ENCODE results near the gene GRK2.

Gene GRK2

DNA sequence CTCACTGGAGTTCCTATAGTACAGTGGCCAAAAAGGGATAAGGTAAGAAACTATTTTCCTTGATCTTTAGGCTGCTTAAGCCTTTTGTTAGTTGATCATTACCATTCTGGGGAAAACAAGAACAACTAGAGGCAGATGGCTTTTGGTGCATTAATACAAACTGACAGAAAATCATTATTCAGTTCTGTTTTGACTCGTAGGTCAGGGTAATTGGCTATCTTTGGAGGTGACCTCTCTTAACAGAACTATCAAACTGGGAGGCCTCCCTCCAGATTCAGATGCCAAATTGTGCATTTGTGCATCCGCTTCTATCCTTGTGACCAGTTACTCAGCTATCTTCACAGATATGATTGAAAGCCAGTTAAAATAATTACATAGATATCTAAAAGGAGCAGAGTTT is 23.2 kb upstream of the GRK2 start:
- CTCF ChIA-PET, result no interaction called here
- DNase-seq (ENCODE audit: extremely low spot score), result no peak
- POLR2A ChIA-PET, result no interaction called here
- TF ChIP-seq TARDBP (IDR thresholded peaks at IDR 0.05) (no peak), FOXK2 (IDR thresholded peaks at IDR 0.05) (no peak), ELF4 (IDR thresholded peaks at IDR 0.05) (no peak), LEF1 (IDR thresholded peaks at IDR 0.05; ENCODE audit: borderline replicate concordance) (no peak), ARNT (IDR thresholded peaks at IDR 0.05) (no peak), SUZ12 (IDR thresholded peaks at IDR 0.05) (no peak), CTBP1 (IDR thresholded peaks at IDR 0.05; ENCODE audit: borderline replicate concordance) (no peak), HDGF (IDR thresholded peaks at IDR 0.05; ENCODE audit: borderline replicate concordance) (no peak), BHLHE40 (IDR thresholded peaks at IDR 0.05; ENCODE audit: borderline replicate concordance) (no peak), NFRKB (IDR thresholded peaks at IDR 0.05) (no peak), L3MBTL2 (conservative IDR thresholded peaks at IDR 0.05) (no peak), FOXA1 (IDR thresholded peaks at IDR 0.05) (no peak), FOXM1 (IDR thresholded peaks at IDR 0.05; ENCODE audit: borderline replicate concordance) (no peak), ZNF384 (IDR thresholded peaks at IDR 0.05) (no peak), SP1 (IDR thresholded peaks at IDR 0.05) (no peak)
- TF ChIP-seq, protein P1, sequence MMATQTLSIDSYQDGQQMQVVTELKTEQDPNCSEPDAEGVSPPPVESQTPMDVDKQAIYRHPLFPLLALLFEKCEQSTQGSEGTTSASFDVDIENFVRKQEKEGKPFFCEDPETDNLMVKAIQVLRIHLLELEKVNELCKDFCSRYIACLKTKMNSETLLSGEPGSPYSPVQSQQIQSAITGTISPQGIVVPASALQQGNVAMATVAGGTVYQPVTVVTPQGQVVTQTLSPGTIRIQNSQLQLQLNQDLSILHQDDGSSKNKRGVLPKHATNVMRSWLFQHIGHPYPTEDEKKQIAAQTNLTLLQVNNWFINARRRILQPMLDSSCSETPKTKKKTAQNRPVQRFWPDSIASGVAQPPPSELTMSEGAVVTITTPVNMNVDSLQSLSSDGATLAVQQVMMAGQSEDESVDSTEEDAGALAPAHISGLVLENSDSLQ (IDR thresholded peaks at IDR 0.05), result no peak

DNA sequence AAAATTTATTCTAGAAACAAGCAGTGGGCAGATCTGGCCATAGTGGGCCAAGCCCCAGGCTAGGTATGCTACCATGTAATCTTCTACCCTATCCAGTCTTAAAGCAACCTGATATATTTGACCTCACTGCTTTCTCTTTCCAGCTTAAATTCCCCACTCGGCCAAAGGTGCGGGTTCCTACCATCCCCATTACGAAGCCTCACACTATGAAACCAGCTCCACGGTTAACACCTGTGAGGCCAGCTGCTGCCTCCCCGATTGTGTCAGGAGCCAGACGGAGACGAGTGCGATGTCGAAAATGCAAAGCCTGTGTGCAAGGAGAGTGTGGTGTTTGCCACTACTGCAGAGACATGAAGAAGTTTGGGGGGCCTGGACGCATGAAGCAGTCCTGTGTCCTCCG is 21.2 kb upstream of the GRK2 start:
- DNase-seq (ENCODE audit: extremely low spot score), result no peak
- POLR2A ChIA-PET, result no interaction called here
- no peak for TF ChIP-seq ZNF384 (IDR thresholded peaks at IDR 0.05)
- no peak for TF ChIP-seq NFRKB (IDR thresholded peaks at IDR 0.05)
- TF ChIP-seq SP1 (IDR thresholded peaks at IDR 0.05), result no peak
- TF ChIP-seq L3MBTL2 (conservative IDR thresholded peaks at IDR 0.05), result no peak
- no peak for TF ChIP-seq SUZ12 (IDR thresholded peaks at IDR 0.05)
- TF ChIP-seq HDGF (IDR thresholded peaks at IDR 0.05; ENCODE audit: borderline replicate concordance), result no peak
- TF ChIP-seq, protein P1 (IDR thresholded peaks at IDR 0.05), result no peak
- no peak for TF ChIP-seq ELF4 (IDR thresholded peaks at IDR 0.05)
- no peak for TF ChIP-seq CTBP1 (IDR thresholded peaks at IDR 0.05; ENCODE audit: borderline replicate concordance)
- no peak for TF ChIP-seq FOXM1 (IDR thresholded peaks at IDR 0.05; ENCODE audit: borderline replicate concordance)
- no peak for TF ChIP-seq FOXK2 (IDR thresholded peaks at IDR 0.05)
- TF ChIP-seq FOXA1 (IDR thresholded peaks at IDR 0.05), result no peak
- no peak for TF ChIP-seq LEF1 (IDR thresholded peaks at IDR 0.05; ENCODE audit: borderline replicate concordance)
- CTCF ChIA-PET, result no interaction called here

DNA sequence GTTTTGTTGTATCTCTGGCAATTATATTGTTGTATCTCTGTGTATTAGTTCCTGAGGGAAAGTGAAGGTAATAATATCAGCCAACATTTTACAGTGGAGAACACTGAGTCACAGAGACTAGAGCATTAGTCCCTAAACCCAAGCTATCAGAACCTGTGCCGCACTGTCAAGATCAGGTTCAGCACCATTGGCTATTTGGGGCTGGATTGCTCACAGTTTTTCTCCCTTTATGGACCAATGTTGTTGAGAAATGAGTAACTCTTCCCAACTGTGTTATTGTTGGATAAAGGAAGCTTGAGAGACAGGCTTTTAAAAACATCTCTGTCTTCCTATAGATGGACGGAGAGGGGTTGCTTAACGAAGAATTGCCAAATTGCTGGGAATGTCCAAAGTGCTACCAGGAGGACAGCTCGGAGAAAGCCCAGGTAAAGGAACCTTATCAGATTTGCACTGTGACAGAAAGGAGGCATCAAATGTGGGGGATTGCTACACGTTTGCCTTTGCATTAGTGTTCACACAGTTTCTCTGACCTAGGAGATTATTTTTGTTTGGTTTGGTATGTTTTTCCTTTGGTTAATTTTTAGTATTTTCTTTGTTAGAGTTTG is 18.2 kb upstream of the GRK2 start:
- TF ChIP-seq BHLHE40 (IDR thresholded peaks at IDR 0.05; ENCODE audit: borderline replicate concordance) (no peak), FOXK2 (IDR thresholded peaks at IDR 0.05) (no peak), ARNT (IDR thresholded peaks at IDR 0.05) (no peak), HDGF (IDR thresholded peaks at IDR 0.05; ENCODE audit: borderline replicate concordance) (no peak), L3MBTL2 (conservative IDR thresholded peaks at IDR 0.05) (no peak), SP1 (IDR thresholded peaks at IDR 0.05) (no peak), NFRKB (IDR thresholded peaks at IDR 0.05) (no peak), CTBP1 (IDR thresholded peaks at IDR 0.05; ENCODE audit: borderline replicate concordance) (no peak), SUZ12 (IDR thresholded peaks at IDR 0.05) (no peak), FOXA1 (IDR thresholded peaks at IDR 0.05) (no peak), TARDBP (IDR thresholded peaks at IDR 0.05) (no peak), ELF4 (IDR thresholded peaks at IDR 0.05) (no peak), ZNF384 (IDR thresholded peaks at IDR 0.05) (no peak), LEF1 (IDR thresholded peaks at IDR 0.05; ENCODE audit: borderline replicate concordance) (no peak), FOXM1 (IDR thresholded peaks at IDR 0.05; ENCODE audit: borderline replicate concordance) (no peak)
- TF ChIP-seq, protein P1 (IDR thresholded peaks at IDR 0.05), result no peak
- ChIA-PET CTCF (no interaction called here), POLR2A (no interaction called here)
- no peak for DNase-seq (ENCODE audit: extremely low spot score)

DNA sequence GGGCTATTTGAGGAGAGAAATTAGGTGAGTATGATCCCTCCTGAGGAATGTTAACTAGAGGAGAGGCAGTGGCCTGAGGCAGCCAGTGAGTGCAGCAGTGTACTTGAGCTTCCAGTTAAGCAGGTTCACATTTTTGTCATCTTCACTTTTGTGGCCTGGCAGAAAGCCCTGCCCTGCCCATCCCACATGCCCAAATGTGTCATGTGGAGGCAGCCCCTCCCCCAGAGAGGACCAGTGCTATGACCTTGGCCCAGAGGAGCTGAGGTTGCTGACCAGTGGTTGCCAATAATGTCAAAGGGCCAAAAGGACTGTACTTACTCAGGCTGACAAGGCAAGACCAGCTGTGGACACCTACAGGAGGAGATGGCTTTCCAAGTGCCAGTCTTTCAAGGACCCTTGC is 17.6 kb upstream of the GRK2 start:
- ChIA-PET POLR2A (no interaction called here), CTCF (no interaction called here)
- no peak for DNase-seq (ENCODE audit: extremely low spot score)
- TF ChIP-seq FOXA1 (IDR thresholded peaks at IDR 0.05) (no peak), HDGF (IDR thresholded peaks at IDR 0.05; ENCODE audit: borderline replicate concordance) (no peak), ARNT (IDR thresholded peaks at IDR 0.05) (no peak), FOXM1 (IDR thresholded peaks at IDR 0.05; ENCODE audit: borderline replicate concordance) (no peak), ELF4 (IDR thresholded peaks at IDR 0.05) (no peak), CTBP1 (IDR thresholded peaks at IDR 0.05; ENCODE audit: borderline replicate concordance) (no peak), ZNF384 (IDR thresholded peaks at IDR 0.05) (no peak)

DNA sequence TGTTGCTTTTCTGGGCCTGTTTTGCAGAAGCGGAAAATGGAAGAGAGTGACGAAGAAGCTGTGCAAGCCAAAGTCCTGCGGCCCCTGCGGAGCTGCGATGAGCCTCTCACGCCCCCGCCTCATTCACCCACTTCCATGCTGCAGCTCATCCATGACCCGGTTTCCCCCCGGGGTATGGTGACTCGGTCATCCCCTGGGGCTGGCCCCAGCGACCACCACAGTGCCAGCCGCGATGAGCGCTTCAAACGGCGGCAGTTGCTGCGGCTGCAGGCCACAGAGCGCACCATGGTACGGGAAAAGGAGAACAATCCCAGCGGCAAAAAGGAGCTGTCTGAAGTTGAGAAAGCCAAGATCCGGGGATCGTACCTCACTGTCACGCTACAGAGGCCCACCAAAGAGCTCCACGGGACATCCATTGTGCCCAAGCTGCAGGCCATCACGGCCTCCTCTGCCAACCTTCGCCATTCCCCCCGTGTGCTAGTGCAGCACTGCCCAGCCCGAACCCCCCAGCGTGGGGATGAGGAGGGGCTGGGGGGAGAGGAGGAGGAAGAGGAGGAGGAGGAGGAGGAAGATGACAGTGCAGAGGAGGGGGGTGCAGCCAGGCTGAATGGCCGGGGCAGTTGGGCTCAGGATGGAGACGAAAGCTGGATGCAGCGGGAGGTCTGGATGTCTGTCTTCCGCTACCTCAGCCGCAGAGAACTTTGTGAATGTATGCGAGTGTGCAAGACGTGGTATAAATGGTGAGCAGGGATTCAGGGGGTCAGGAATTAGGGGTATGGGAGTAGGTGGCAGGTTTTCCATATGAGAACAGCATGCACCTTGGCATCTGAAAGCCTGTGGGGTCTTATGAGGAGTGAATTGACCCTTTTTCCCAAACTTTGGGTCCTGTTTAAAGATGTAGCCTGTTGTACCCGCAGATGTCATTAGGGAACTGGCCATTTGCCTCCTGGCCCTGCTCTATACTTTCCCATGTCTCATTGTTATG is 15.9 kb upstream of the GRK2 start:
- CTCF ChIA-PET, result no interaction called here
- TF ChIP-seq ZNF384 (IDR thresholded peaks at IDR 0.05) (no peak), HDGF (IDR thresholded peaks at IDR 0.05; ENCODE audit: borderline replicate concordance) (no peak), FOXM1 (IDR thresholded peaks at IDR 0.05; ENCODE audit: borderline replicate concordance) (no peak), L3MBTL2 (conservative IDR thresholded peaks at IDR 0.05) (no peak), FOXK2 (IDR thresholded peaks at IDR 0.05) (no peak), NFRKB (IDR thresholded peaks at IDR 0.05) (no peak), TARDBP (IDR thresholded peaks at IDR 0.05) (no peak), SP1 (IDR thresholded peaks at IDR 0.05) (no peak), ELF4 (IDR thresholded peaks at IDR 0.05) (no peak), ARNT (IDR thresholded peaks at IDR 0.05) (no peak), SUZ12 (IDR thresholded peaks at IDR 0.05) (no peak), LEF1 (IDR thresholded peaks at IDR 0.05; ENCODE audit: borderline replicate concordance) (no peak), FOXA1 (IDR thresholded peaks at IDR 0.05) (no peak), CTBP1 (IDR thresholded peaks at IDR 0.05; ENCODE audit: borderline replicate concordance) (no peak), BHLHE40 (IDR thresholded peaks at IDR 0.05; ENCODE audit: borderline replicate concordance) (no peak)
- TF ChIP-seq, protein P1 (IDR thresholded peaks at IDR 0.05), result no peak
- DNase-seq (ENCODE audit: extremely low spot score), result no peak
- POLR2A ChIA-PET, result interaction anchor here (1.5 kb wide), 1 partner anchor 67 kb away, joined by 3 read pairs; no protein-coding TSS in a partner anchor

Data from HEK293T (cell line).